PC-9 (cell line): ENCODE measurements around the gene KLHDC4. TPM values are rescaled to one million over a fixed set of nuclear protein-coding genes. Genes with fewer than 3 reads are reported as not detected.

Experiments
- BruUV-seq: library from RNA; stranded (reverse); fragments of 400-500 nt; replicated peaks from 2 replicates; lab custom pipeline; 2021; lab: Mats Ljungman, UMichigan
- CTCF ChIA-PET: fragments of 300-600 bp; sonication (Branson Sonifier 250); formaldehyde crosslinking; loops from one replicate; lab custom pipeline; 2022; ENCODE audit warnings: antibody characterized with exemption; lab: Charles Lee
- POLR2A ChIA-PET: fragments of 300-600 bp; sonication (Branson Sonifier 250); formaldehyde crosslinking; loops from one replicate; lab custom pipeline; 2022; ENCODE audit warnings: antibody characterized with exemption; ENCODE audit not compliant: unreplicated experiment; lab: Charles Lee
- DNase-seq, 2 experiments: peaks; one replicate each; pipeline versions ENCODE4 v3.0.0 to v3.0.0-alpha.2; 2015 to 2022; ENCODE audit warnings: mixed read lengths in 1 of 2
- H2AFZ ChIP-seq: fragments of 200-600 bp; sonication (generic); 2 replicates; pipeline ENCODE4 v1.8.1; 2017; ENCODE audit warnings: antibody characterized with exemption
- H3F3A ChIP-seq: fragments of 200-600 bp; sonication (generic); 2 replicates; pipeline ENCODE4 v1.8.1; 2017; ENCODE audit warnings: antibody characterized with exemption, mild to moderate bottlenecking, low read depth; ENCODE audit not compliant: insufficient read depth
- H3K27ac ChIP-seq: fragments of 200-600 bp; sonication (generic); 2 replicates; pipeline ENCODE4 v1.6.1; 2016; ENCODE audit warnings: mixed run types
- H3K27me3 ChIP-seq: fragments of 200-600 bp; sonication (generic); 2 replicates; pipeline ENCODE4 v1.6.1; 2016; ENCODE audit warnings: low read depth, mixed run types; ENCODE audit not compliant: insufficient read depth
- H3K36me3 ChIP-seq: fragments of 200-600 bp; sonication (generic); 2 replicates; pipeline ENCODE4 v1.6.1; 2016; ENCODE audit warnings: low read depth, mixed run types
- H3K4me1 ChIP-seq: fragments of 200-600 bp; sonication (generic); replicated peaks from 2 replicates; pipeline ENCODE4 v1.6.1; 2016; ENCODE audit warnings: mixed run types; ENCODE audit not compliant: insufficient read depth
- H3K4me2 ChIP-seq: fragments of 200-600 bp; sonication (generic); 2 replicates; pipeline ENCODE4 v1.6.1; 2017; ENCODE audit warnings: mixed run types
- H3K4me3 ChIP-seq: fragments of 200-600 bp; sonication (generic); 2 replicates; pipeline ENCODE4 v1.6.1; 2016; ENCODE audit warnings: mixed run types
- H3K79me2 ChIP-seq: fragments of 200-600 bp; sonication (generic); 2 replicates; pipeline ENCODE4 v1.6.1; 2017; ENCODE audit warnings: low read depth, mixed run types
- H3K9me2 ChIP-seq: fragments of 200-600 bp; sonication (generic); 2 replicates; pipeline ENCODE4 v1.8.1; 2017; ENCODE audit warnings: mild to moderate bottlenecking; ENCODE audit not compliant: insufficient read depth
- H3K9me3 ChIP-seq: fragments of 200-600 bp; sonication (generic); 2 replicates; pipeline ENCODE4 v1.8.1; 2016; ENCODE audit warnings: low read depth; ENCODE audit not compliant: insufficient read depth
- H4K20me1 ChIP-seq: fragments of 200-600 bp; sonication (generic); 2 replicates; pipeline ENCODE4 v1.8.1; 2017; ENCODE audit not compliant: insufficient read depth
- CTCF ChIP-seq: fragments of 200-600 bp; sonication (generic); conservative IDR thresholded peaks from 2 replicates; pipeline ENCODE4 v1.6.1; 2017; ENCODE audit warnings: mixed run types, antibody characterized with exemption, mild to moderate bottlenecking, moderate library complexity
- EZH2 ChIP-seq: fragments of 200-600 bp; sonication (generic); IDR thresholded peaks from 2 replicates; pipeline ENCODE4 v1.8.0; 2017; ENCODE audit warnings: antibody characterized with exemption, low read depth
- intact Hi-C: fragments of 100-400 bp; cut with micrococcal nuclease; formaldehyde crosslinking; loops from one replicate; pipeline ENCODE4 v1.10.0; 2022; ENCODE audit not compliant: unreplicated experiment
- total RNA-seq: library from RNA; stranded (reverse); gene quantifications from 2 replicates; pipeline ENCODE4 v1.2.3, GENCODE V29; 2021

KLHDC4 gene
- total RNA-seq, 1 experiment from 2014 or later = 66.5 TPM

GRCh38 chr16:87679593-87680271 lies 86.1 kb downstream of the KLHDC4 start:
- no peak for TF ChIP-seq CTCF
- no peak for TF ChIP-seq EZH2
- no peaks in the 10 kb centered on the region for H4K20me1 ChIP-seq
- ChIA-PET POLR2A (no interaction called here), CTCF (no interaction called here)
- no peak overlapping the region for H3K4me3 ChIP-seq
- no peak overlapping the region for H2AFZ ChIP-seq
- no peaks in the 10 kb centered on the region for H3F3A ChIP-seq
- H3K4me1 ChIP-seq = no peaks in the 10 kb centered on the region
- no peak for DNase-seq
- H3K4me2 ChIP-seq = no peak overlapping the region
- H3K27ac ChIP-seq = no peak overlapping the region
- intact Hi-C loops = no loop called here
- H3K9me2 ChIP-seq = no peaks in the 10 kb centered on the region
- no TSS peak for BruUV-seq
- no peaks in the 10 kb centered on the region for H3K79me2 ChIP-seq
- H3K9me3 ChIP-seq = no peaks in the 10 kb centered on the region
- H3K36me3 ChIP-seq = no peaks in the 10 kb centered on the region
- H3K27me3 ChIP-seq = peaks cover 17% of the 10 kb centered on the region

- Histone ChIP-seq H3K9me2 (no peaks in the 10 kb centered on the region), H3F3A (no peaks in the 10 kb centered on the region), H3K79me2 (no peaks in the 10 kb centered on the region), H3K27ac (no peak overlapping the region), H3K4me3 (no peak overlapping the region), H2AFZ (no peak overlapping the region), H3K4me1 (no peaks in the 10 kb centered on the region), H3K4me2 (no peak overlapping the region), H3K36me3 (no peaks in the 10 kb centered on the region), H3K27me3 (peaks cover 11% of the 10 kb centered on the region; the same call in 1 of the 2 replicates), H3K9me3 (no peaks in the 10 kb centered on the region), H4K20me1 (no peaks in the 10 kb centered on the region)
- TF ChIP-seq CTCF (peak; percentile 48; the same call in 1 of the 2 replicates), EZH2 (no peak)
- CTCF ChIA-PET = no interaction called here
- peak in 1 of 2 experiments; percentile 22 for DNase-seq
- intact Hi-C loops = no loop called here
- POLR2A ChIA-PET = no interaction called here
- no TSS peak for BruUV-seq
Observed at GRCh38 chr16:87678618-87679017, 87.2 kb downstream of the KLHDC4 start.

- no peaks in the 10 kb centered on the region for H3K9me2 ChIP-seq
- TF ChIP-seq CTCF = no peak
- no peak for TF ChIP-seq EZH2
- H3F3A ChIP-seq = no peaks in the 10 kb centered on the region
- no peak overlapping the region for H2AFZ ChIP-seq
- no peak overlapping the region for H3K4me2 ChIP-seq
- no peaks in the 10 kb centered on the region for H3K36me3 ChIP-seq
- no TSS peak for BruUV-seq
- no peak for DNase-seq
- H3K79me2 ChIP-seq = no peaks in the 10 kb centered on the region
- H3K27me3 ChIP-seq = peaks cover 10% of the 10 kb centered on the region; the same call in 1 of the 2 replicates
- CTCF ChIA-PET = no interaction called here
- no peak overlapping the region for H3K4me3 ChIP-seq
- intact Hi-C loops = no loop called here
- H3K9me3 ChIP-seq = no peaks in the 10 kb centered on the region
- no peaks in the 10 kb centered on the region for H3K4me1 ChIP-seq
- POLR2A ChIA-PET = no interaction called here
- no peak overlapping the region for H3K27ac ChIP-seq
- no peaks in the 10 kb centered on the region for H4K20me1 ChIP-seq
Observed at GRCh38 chr16:87677830-87678229, 88.0 kb downstream of the KLHDC4 start.
